HG03066 (cell line): Measurements from ENCODE around the gene ANAPC10.
A peak's percentile ranks its signal among the peaks of the same experiment; 100 is the strongest.
"Not testable (repeated sequence)": the region's sequence is repeated elsewhere in the genome, so short reads cannot be mapped to it uniquely, and the experiment has no call there.

Experiments used
- ATAC-seq: cut with Tn5 transposase; IDR thresholded peaks from one replicate; pipeline ENCODE4 v1.9.1; 2021; ENCODE audit warnings: low read depth; ENCODE audit not compliant: unreplicated experiment

The ANAPC10 gene, protein sequence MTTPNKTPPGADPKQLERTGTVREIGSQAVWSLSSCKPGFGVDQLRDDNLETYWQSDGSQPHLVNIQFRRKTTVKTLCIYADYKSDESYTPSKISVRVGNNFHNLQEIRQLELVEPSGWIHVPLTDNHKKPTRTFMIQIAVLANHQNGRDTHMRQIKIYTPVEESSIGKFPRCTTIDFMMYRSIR

GRCh38 chr4:145097821-145098674 is at the start of gene ANAPC10, which contains the start of gene ABCE1:
ANAPC10 (minus strand) TSS chr4:145098196; CDS start chr4:145096099, 2,097 bp downstream.
ABCE1 (plus strand) TSS chr4:145098311; CDS start chr4:145104413, 6,102 bp downstream.
- ATAC-seq, result peak; percentile 71

DNA sequence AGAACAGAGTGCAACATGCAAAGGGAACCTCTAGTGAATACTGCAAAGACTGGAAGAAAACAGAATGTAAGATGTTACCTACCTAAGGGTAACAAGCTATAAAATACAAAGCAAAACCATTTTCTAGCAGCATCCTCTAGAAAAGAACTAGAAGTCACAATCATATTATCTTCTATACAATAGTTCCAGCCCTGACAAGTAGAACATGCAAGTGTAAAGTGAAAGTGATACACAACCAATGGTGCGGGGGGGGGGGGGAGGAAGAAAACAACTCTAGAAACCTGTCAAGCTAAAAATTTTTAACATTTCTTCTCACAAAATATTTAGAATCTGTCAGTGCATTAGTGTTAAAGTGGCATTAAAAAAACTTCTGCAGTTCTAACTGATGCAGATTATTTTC is 38.2 kb upstream of the ANAPC10 start:
- ATAC-seq, result not testable (repeated sequence)

DNA sequence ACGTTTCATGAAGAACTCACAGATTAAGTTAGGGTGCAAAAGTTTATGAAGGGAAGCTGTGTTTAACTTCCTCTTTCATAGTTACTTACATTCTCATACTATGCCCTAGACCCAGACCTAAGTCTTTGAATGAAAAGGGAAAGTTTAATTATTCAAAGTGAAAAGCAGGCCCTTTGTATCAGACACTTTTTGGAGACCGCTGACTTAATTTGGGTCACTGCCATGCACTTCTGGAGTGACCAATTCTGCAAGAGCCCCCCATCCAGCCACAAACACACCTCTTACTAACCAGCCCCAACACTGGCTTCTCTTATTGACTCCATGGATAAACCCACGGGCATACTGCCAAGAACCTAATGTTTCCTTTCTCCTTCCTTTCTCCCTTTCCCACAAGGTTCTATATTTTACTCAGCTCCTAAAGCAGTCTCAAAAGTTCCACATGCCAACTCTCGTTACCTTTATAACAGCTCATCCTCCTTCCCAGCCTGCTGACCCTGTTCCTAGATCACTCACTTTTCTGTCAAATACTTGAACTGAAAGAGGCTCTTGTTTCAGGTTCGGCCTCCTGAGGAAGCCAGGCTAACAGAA is 34.6 kb upstream of the ANAPC10 start:
- ATAC-seq, result peak; percentile 73

DNA sequence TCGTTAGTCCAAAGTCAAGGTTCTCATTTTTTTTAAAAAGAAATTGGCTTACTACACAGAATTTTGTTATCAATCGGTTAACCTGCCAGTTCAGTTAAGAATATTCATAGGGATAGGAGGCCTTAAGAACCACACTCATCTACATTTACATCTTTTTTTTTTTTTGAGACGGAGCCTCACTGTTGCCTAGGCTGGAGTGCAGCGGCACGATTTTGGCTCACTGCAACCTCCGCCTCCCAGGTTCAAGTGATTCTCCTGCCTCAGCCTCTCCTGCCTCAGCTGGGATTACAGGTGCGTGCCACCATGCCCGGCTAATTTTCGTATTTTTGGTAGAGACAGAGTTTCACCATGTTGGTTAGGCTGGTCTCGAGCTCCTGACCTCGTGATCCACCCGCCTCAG is 33.9 kb upstream of the ANAPC10 start:
- no peak for ATAC-seq

DNA sequence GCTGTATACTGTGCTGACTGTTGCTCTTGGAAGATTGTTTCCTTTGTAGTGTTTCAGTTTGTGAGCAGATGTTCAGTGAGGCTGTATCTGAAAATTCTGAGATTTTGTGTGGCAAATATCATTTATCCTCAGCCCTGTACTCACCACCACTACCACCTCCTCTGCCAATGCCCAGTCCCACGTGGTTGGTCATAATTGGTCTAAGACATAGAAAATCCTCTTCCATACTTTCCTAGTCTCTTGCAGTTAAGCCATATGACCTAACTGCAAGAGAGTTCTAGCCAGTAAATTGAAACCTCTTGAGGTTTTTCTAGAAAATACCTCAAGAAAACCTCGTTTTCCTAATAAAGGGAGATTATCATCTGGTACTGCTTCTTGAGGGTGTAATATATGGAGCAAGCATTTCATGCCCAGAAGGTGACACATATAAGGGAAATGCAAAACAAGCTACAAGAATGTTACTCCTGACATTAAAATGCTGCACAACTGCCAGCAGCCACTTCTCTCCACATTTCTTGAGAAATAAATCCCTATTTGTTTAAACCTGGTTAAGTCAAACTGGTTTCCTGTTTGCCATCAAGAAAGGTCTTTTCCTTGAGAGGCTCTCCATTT is 32.9 kb upstream of the ANAPC10 start:
- ATAC-seq, result no peak

DNA sequence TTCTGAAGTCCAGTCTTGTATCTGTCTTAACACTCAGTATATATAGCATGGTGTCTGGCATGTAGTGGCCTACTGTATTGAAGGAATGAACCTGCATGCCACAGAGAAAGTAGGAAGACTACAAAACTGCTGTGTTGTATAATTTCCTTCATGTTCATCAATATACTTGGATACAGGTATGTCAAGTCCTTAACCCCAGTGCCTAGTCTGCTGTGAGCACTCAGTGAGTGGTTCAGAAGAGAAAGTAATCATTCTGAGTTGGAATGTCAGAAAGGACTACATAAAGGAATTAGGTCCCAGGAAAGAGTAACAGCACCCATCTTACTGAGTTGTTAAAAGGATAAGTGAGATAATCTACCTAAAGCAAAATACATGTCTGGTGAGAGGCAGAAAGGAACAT is 32.1 kb upstream of the ANAPC10 start:
- no peak for ATAC-seq

- ATAC-seq, result no peak
Measured at GRCh38 chr4:145125396-145125795, 27.4 kb upstream of the ANAPC10 start.

GRCh38 chr4:145108128-145108527 is 10.1 kb upstream of the ANAPC10 start:
- no peak for ATAC-seq

DNA sequence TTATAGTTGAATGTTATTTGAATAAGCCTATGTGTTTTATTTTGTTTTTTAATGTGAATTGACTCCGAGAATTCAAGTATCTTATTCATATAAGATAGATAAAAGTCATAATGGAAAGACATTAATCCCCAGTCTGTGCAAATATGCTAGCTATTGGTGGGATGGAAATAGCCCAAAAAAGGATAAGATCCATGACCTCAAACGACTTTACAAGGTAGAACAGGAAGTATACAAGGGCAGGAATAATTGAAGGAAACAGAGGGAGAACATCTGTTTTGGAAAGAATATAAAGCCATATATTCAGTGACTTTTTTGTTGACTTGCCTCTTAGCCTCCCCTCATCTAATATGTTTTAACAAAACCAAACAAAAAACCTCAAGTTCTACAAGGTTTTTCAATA is 9.1 kb upstream of the ANAPC10 start:
- ATAC-seq, result no peak

DNA sequence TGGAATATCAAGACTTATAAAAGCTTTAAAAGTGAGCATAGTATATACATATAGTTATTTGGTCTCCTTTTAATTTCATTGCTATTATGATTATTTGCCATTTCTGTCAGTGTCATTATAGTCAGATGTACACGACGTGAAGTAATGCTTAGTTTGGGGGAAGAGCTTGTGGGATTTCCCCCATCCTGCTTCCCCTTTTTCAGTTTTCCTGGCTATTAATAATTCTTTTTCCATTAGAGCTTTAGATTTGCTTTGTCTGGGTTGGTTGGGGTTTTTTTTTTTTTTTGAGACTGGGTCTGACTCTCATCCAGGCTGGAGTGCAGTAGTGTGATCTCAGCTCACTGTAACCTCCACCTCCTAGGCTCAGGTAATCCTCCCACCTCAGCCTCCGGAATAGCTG is 5.5 kb upstream of the ANAPC10 start:
- no peak for ATAC-seq

- no peak for ATAC-seq
Measured at GRCh38 chr4:145102619-145103018, 4.6 kb upstream of the ANAPC10 start.

DNA sequence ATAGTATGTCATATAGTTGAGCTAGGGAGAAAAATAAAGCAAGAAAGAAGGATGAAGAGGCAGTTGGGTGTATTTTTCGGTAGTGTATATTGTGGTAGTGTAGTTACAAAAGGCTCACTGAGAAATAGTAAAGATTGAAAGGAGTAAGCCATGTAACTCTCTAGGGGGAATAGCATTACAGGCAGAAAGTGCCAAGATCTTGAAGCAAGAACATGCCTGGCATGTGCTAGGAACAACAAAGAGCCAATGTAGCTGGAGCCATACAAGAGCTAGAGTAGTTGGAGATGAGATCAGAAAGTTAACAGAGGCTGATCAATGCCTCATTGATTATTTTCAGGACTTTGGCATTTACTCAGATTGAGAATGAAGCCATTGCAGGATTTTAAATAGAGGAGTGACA is 3.1 kb upstream of the ANAPC10 start:
- no peak for ATAC-seq

GRCh38 chr4:145099653-145100052 is 1.7 kb upstream of the ANAPC10 start:
- ATAC-seq, result no peak

- ATAC-seq, result peak; percentile 9
Measured at GRCh38 chr4:145098675-145099037, 660 bp upstream of the ANAPC10 start.

DNA sequence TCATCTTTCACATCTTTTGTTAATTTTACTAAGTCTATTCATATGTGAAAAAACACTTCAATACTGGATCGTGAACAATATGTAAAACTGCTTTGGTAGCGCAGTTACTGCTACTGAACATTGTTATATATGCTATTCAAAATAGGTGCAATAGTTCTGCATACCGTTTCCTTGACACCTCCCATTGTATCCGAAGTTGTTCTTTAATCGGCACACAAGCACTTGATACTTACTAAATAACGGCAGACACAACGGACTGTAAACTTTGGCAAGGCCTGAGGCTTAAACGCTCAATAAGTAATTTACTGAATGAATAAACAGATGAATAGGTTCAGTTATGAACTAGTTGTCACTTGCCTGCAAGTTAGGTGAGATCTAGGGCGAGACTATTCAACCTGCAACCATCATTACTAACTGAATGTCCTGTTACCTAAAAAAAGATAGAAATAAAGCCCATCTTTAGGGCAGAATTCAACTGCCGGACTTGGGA is 620 bp downstream of the ANAPC10 start:
- ATAC-seq, result peak; percentile 1

DNA sequence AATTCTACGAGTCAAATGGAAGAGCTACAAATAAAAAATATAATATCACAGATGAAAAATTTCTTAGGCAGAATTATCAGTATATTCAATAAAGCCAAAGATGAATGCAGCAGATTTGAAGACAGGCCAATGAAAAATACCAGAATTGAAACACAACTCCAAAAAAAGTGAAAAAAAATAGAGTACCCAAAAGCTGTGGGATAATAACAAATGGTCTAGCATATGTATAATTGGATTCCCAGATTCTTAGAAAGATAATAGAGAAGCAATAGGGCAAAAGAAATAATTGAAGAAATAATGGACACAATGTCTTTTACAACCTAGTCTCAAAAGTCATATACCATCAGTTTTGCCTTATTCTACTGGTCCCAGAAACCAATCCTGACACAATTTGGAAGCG is 4.4 kb downstream of the ANAPC10 start:
- ATAC-seq, result no peak

DNA sequence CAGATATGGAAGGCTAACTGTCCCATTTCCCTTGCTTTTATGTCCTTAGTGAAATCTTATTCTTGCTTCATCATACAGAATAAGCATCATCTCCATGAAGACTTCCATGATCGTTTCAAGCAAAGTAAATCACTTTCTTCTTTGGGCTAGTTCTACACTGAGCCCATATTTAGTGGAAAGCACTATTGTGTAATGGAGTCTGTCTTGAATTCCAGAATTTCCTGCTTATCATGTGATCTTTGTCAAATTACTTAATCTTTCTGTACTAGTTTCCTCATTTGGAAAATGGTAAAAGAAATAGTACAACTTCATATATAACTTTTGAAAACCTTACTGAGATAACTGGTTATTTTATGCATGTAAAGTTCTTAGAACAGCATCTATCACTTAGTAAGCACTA is 7.6 kb downstream of the ANAPC10 start:
- ATAC-seq, result no peak

- no peak for ATAC-seq
Measured at GRCh38 chr4:145083891-145084605, 13.9 kb downstream of the ANAPC10 start.

DNA sequence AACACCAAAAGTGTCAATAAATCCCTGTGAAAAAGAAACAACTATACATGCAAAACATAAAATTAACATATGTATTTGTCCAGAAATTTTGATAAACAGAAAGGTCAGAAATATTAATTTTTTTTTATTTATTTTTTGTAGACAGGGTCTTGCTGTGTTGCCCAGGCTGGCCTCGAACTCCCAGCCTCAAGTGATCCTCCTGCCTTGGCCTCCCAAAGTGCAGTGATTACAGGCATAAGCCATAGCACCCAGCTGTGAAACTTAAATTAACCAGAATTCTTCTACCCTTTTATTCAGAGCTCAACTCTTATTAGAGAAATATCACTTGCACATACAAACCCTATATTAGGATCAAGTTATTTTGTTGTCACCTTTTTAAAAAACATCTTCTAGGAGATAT is 16.2 kb downstream of the ANAPC10 start:
- ATAC-seq, result no peak

DNA sequence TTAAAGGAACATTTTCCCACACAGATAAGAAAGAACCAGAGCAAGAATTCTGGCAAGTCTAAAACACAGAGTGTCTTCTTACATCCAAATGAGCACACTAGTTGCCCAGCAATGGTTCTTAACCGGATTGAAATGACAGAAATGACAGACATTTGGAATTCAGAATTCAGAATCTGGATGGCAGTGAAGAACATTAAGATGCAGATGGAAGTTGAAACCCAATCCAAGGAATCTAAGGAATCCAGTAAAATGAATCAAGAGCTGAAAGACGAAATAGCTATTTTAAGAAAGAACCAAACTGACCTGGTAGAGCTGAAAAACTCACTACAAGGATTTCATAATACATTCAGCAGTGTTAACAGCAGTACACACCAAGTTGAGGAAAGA is 21.5 kb downstream of the ANAPC10 start:
- no peak for ATAC-seq
